HCT116 (cell line): ENCODE results near the gene ZNRF3. TPM values are rescaled to one million over a fixed set of nuclear protein-coding genes. Genes with fewer than 3 reads are reported as not detected.

ENCODE experiments used
- ATAC-seq: fragments of 200-7000 bp; cut with Tn5 transposase; 2 replicates; pipeline ENCODE4 v1.9.1; 2020; ENCODE audit warnings: mild to moderate bottlenecking, moderate library complexity
- BruUV-seq: library from RNA; stranded (reverse); fragments of 400-500 nt; replicated peaks from 2 replicates; lab custom pipeline; 2021; lab: Mats Ljungman, UMichigan
- CTCF ChIA-PET: fragments of 300-600 bp; sonication (Branson Sonifier 250); formaldehyde crosslinking; loops from one replicate; lab custom pipeline; 2021; ENCODE audit warnings: antibody characterized with exemption; lab: Charles Lee
- POLR2A ChIA-PET: fragments of 300-600, 350-600 bp; sonication (Branson Sonifier 250); formaldehyde crosslinking; loops from one replicate; lab custom pipeline; 2021; ENCODE audit warnings: antibody characterized with exemption; lab: Charles Lee
- RAD21 ChIA-PET, 2 experiments: fragments of 300-600 bp; sonication (Branson Sonifier 250); formaldehyde crosslinking; loops; one replicate each; lab custom pipeline; 2023; ENCODE audit warnings: low total read pairs in 2 of 2; ENCODE audit not compliant: uncharacterized antibody in 2 of 2, unreplicated experiment in 2 of 2, low non-redundant PET in 1 of 2; lab: Charles Lee
- DNase-seq: peaks from one replicate; pipeline ENCODE4 v3.0.0-alpha.2; 2010; ENCODE audit warnings: low read depth, low spot score
- H2AFZ ChIP-seq: fragments of 200-600 bp; shearing (Covaris generic), sonication (generic); 2 replicates; pipeline ENCODE4 v1.6.1; 2017; ENCODE audit warnings: low read depth, mixed run types, mixed read lengths, antibody characterized with exemption, low read length; ENCODE audit not compliant: poor library complexity, severe bottlenecking
- H3K27ac ChIP-seq: 2 replicates; pipeline ENCODE4 v1.5.1; 2012; ENCODE audit warnings: low read depth, low read length
- H3K27me3 ChIP-seq: fragments of 200-600 bp; sonication (generic); 2 replicates; pipeline ENCODE4 v1.6.1; 2016; ENCODE audit warnings: mixed run types, low read length, mixed read lengths; ENCODE audit not compliant: insufficient read depth
- H3K36me3 ChIP-seq, 2 experiments: fragments of 200-500 bp in 1 of 2; fragments of 200-600 bp in 1 of 2; sonication (Bioruptor generic) in 1 of 2; sonication (generic) in 1 of 2; 2 replicates each; pipeline versions ENCODE4 v1.5.1 to v1.6.1; 2014 to 2016; ENCODE audit warnings: low read length in 2 of 2, inconsistent platforms in 1 of 2, mixed read lengths in 1 of 2, mixed run types in 1 of 2; ENCODE audit not compliant: insufficient read depth in 2 of 2, control insufficient read depth in 1 of 2
- H3K4me1 ChIP-seq, 2 experiments: fragments of 200-600 bp in 1 of 2; sonication (generic) in 1 of 2; 2 replicates each; pipeline versions ENCODE4 v1.5.1 to v1.6.1; 2012 to 2017; ENCODE audit warnings: low read length in 2 of 2, inconsistent platforms in 1 of 2, mild to moderate bottlenecking in 1 of 2, mixed read lengths in 1 of 2, mixed run types in 1 of 2, moderate library complexity in 1 of 2; ENCODE audit not compliant: insufficient read depth in 2 of 2, control insufficient read depth in 1 of 2
- H3K4me2 ChIP-seq: fragments of 200-600 bp; sonication (generic); 2 replicates; pipeline ENCODE4 v1.6.1; 2017; ENCODE audit warnings: mixed run types, low read length, mixed read lengths
- H3K4me3 ChIP-seq, 2 experiments: fragments of 200-600 bp in 1 of 2; sonication (generic) in 1 of 2; replicated peaks in 1 of 2; 2 replicates each; pipeline ENCODE4 v1.5.1; 2011 to 2016; ENCODE audit warnings: low read length in 2 of 2, control low read depth in 1 of 2, low read depth in 1 of 2, mild to moderate bottlenecking in 1 of 2, mixed read lengths in 1 of 2, mixed run types in 1 of 2
- H3K79me2 ChIP-seq: fragments of 200-600 bp; sonication (generic); 2 replicates; pipeline ENCODE4 v1.6.1; 2017; ENCODE audit warnings: mild to moderate bottlenecking, mixed run types, low read length, moderate library complexity, mixed read lengths; ENCODE audit not compliant: insufficient read depth
- H3K9ac ChIP-seq: fragments of 200-600 bp; sonication (generic); 2 replicates; pipeline ENCODE4 v1.6.1; 2016; ENCODE audit warnings: low read length, mixed read lengths
- H3K9me2 ChIP-seq: fragments of 200-600 bp; sonication (generic), shearing (Covaris generic); 2 replicates; pipeline ENCODE4 v1.6.1; 2017; ENCODE audit warnings: mixed run types, mild to moderate bottlenecking, moderate library complexity; ENCODE audit not compliant: insufficient read depth
- H3K9me3 ChIP-seq, 2 experiments: fragments of 200-500 bp in 1 of 2; fragments of 200-600 bp in 1 of 2; sonication (Bioruptor generic) in 1 of 2; sonication (generic) in 1 of 2; 2 replicates each; pipeline ENCODE4 v1.6.1; 2014 to 2017; ENCODE audit warnings: low read length in 2 of 2, mixed read lengths in 2 of 2, inconsistent platforms in 1 of 2, low read depth in 1 of 2, mild to moderate bottlenecking in 1 of 2, mixed run types in 1 of 2, moderate library complexity in 1 of 2; ENCODE audit not compliant: control insufficient read depth in 1 of 2, insufficient read depth in 1 of 2
- H4K20me1 ChIP-seq: fragments of 200-600 bp; sonication (generic), shearing (Covaris generic); 2 replicates; pipeline ENCODE4 v1.6.1; 2017; ENCODE audit warnings: mixed run types, mild to moderate bottlenecking, moderate library complexity; ENCODE audit not compliant: insufficient read depth
- ATF3 ChIP-seq: IDR thresholded peaks from 2 replicates; pipeline ENCODE4 v1.6.1; 2012
- CBX3 ChIP-seq: IDR thresholded peaks from 2 replicates; pipeline ENCODE4 v1.6.1; 2012; ENCODE audit warnings: low read depth
- CTCF ChIP-seq, 3 experiments: fragments of 200-600 bp in 1 of 3; sonication (generic) in 1 of 3; IDR thresholded peaks in 2 of 3; conservative IDR thresholded peaks in 1 of 3; 2 replicates each; pipeline ENCODE4 v1.5.1; 2012 to 2017; ENCODE audit warnings: low read depth in 2 of 3, low read length in 2 of 3, antibody characterized with exemption in 1 of 3, borderline replicate concordance in 1 of 3, control low read depth in 1 of 3, mild to moderate bottlenecking in 1 of 3, mixed read lengths in 1 of 3, mixed run types in 1 of 3, moderate library complexity in 1 of 3; ENCODE audit not compliant: insufficient read depth in 1 of 3
- EGR1 ChIP-seq: IDR thresholded peaks from 2 replicates; pipeline ENCODE4 v1.6.1; 2012; ENCODE audit warnings: low read depth
- EZH2phosphoT487 ChIP-seq: fragments of 200-600 bp; IDR thresholded peaks from 2 replicates; pipeline ENCODE4 v1.6.1; 2018; ENCODE audit warnings: antibody characterized with exemption, borderline replicate concordance
- FOSL1 ChIP-seq: IDR thresholded peaks from 2 replicates; pipeline ENCODE4 v1.6.1; 2012; ENCODE audit warnings: low read depth
- JUND ChIP-seq: IDR thresholded peaks from 2 replicates; pipeline ENCODE4 v1.6.1; 2012
- MAX ChIP-seq: IDR thresholded peaks from 2 replicates; pipeline ENCODE4 v1.6.1; 2012
- POLR2A ChIP-seq: IDR thresholded peaks from 2 replicates; pipeline ENCODE4 v1.7.0; 2011; ENCODE audit warnings: borderline replicate concordance; ENCODE audit not compliant: insufficient read depth, insufficient read length; ENCODE audit errors: extremely low read depth
- POLR2AphosphoS5 ChIP-seq: IDR thresholded peaks from 2 replicates; pipeline ENCODE4 v1.6.1; 2011; ENCODE audit warnings: mild to moderate bottlenecking, low read depth, low read length, moderate library complexity
- RAD21 ChIP-seq: IDR thresholded peaks from 2 replicates; pipeline ENCODE4 v1.6.1; 2012; ENCODE audit warnings: low read depth, mild to moderate bottlenecking
- REST ChIP-seq: IDR thresholded peaks from 2 replicates; pipeline ENCODE4 v1.6.1; 2012; ENCODE audit warnings: low read depth
- SP1 ChIP-seq: IDR thresholded peaks from 2 replicates; pipeline ENCODE4 v1.6.1; 2012; ENCODE audit warnings: low read depth
- TCF7L2 ChIP-seq: IDR thresholded peaks from 2 replicates; pipeline ENCODE4 v1.7.0; 2011; ENCODE audit warnings: borderline replicate concordance, inconsistent platforms; ENCODE audit not compliant: insufficient read depth, insufficient read length; ENCODE audit errors: extremely low read depth
- YY1 ChIP-seq: IDR thresholded peaks from 2 replicates; pipeline ENCODE4 v1.6.1; 2011; ENCODE audit warnings: low read length, low read depth, moderate library complexity, mild to moderate bottlenecking; ENCODE audit not compliant: insufficient replicate concordance; ENCODE audit errors: extremely low read depth
- ZBTB33 ChIP-seq: IDR thresholded peaks from 2 replicates; pipeline ENCODE4 v1.6.1; 2011; ENCODE audit warnings: mild to moderate bottlenecking, low read length, moderate library complexity; ENCODE audit not compliant: insufficient replicate concordance; ENCODE audit errors: extremely low read depth
- ZFX ChIP-seq: fragments of 450-650 bp; IDR thresholded peaks from 2 replicates; pipeline ENCODE4 v1.6.1; 2017
- ZNF274 ChIP-seq: fragments of 200-500 bp; sonication (Bioruptor generic); IDR thresholded peaks from 2 replicates; pipeline ENCODE4 v1.6.1; 2014; ENCODE audit warnings: mild to moderate bottlenecking, low read depth, low read length, inconsistent platforms
- intact Hi-C: fragments of 100-400 bp; cut with micrococcal nuclease; formaldehyde crosslinking; loops from 2 replicates; pipeline ENCODE4 v1.10.0; 2022
- total RNA-seq: library from RNA; stranded (reverse); gene quantifications from one replicate; pipeline ENCODE4 v1.2.1, GENCODE V29; 2021; ENCODE audit not compliant: unreplicated experiment

The ZNRF3 gene
- total RNA-seq, 1 experiment from 2014 or later: 12.2 TPM

GRCh38 chr22:28951530-28951929 lies 68.2 kb downstream of the ZNRF3 start:
- BruUV-seq: no TSS peak
- H4K20me1 ChIP-seq: no peaks in the 10 kb centered on the region; the same call in 1 of the 2 replicates
- peaks cover 68% of the 10 kb centered on the region for H3K79me2 ChIP-seq
- no peak overlapping the region for H3K4me3 ChIP-seq
- no peak overlapping the region for H3K4me2 ChIP-seq
- H3K9me3 ChIP-seq: no peaks in the 10 kb centered on the region
- ATAC-seq: no peak
- no peaks in the 10 kb centered on the region for H3K9me2 ChIP-seq
- no peak overlapping the region for H3K27ac ChIP-seq
- intact Hi-C loops: no loop called here
- no peak overlapping the region for H2AFZ ChIP-seq
- CTCF ChIA-PET: interaction anchor here (1.4 kb wide), 1 partner anchor 15 kb away, joined by 3 read pairs; no protein-coding TSS in a partner anchor
- no peak for DNase-seq
- TF ChIP-seq YY1 (no peak), ATF3 (no peak), ZBTB33 (no peak), ZFX (no peak), POLR2A (no peak), EGR1 (no peak), TCF7L2 (no peak), REST (no peak), CBX3 (no peak), MAX (no peak), CTCF (IDR thresholded peaks at IDR 0.05 in 2 of 3, conservative IDR thresholded peaks at IDR 0.05 in 1 of 3; ENCODE audit: borderline replicate concordance in 1 of 3, insufficient read depth in 1 of 3, low read depth in 2 of 3, low read length in 2 of 3) (no peak), EZH2phosphoT487 (no peak), RAD21 (no peak), FOSL1 (no peak), JUND (no peak), POLR2AphosphoS5 (no peak), ZNF274 (no peak), SP1 (no peak)
- no peak overlapping the region for H3K9ac ChIP-seq
- H3K4me1 ChIP-seq: peaks cover 17 to 26% of the 10 kb centered on the region in 2 experiments; a peak in 3 of 4 replicates
- RAD21 ChIA-PET: no interaction called here
- POLR2A ChIA-PET: no interaction called here
- no peaks in the 10 kb centered on the region for H3K36me3 ChIP-seq
- no peaks in the 10 kb centered on the region for H3K27me3 ChIP-seq
